DND-41 (cell line): ENCODE data around the gene CFAP97D2.
"Not testable (repeated sequence)": the region's sequence is repeated elsewhere in the genome, so short reads cannot be mapped to it uniquely, and the experiment has no call there.

Source experiments
- ATAC-seq: fragments of 200-7000 bp; cut with Tn5 transposase; 3 replicates; pipeline ENCODE4 v1.9.1; 2021; ENCODE audit warnings: low read depth; ENCODE audit not compliant: insufficient read depth
- DNase-seq: peaks from one replicate; pipeline ENCODE4 v3.0.0-alpha.2; 2020
- H2AFZ ChIP-seq: 2 replicates; pipeline ENCODE4 v1.6.0; 2012; ENCODE audit warnings: low read depth, low read length
- H3K27ac ChIP-seq: 2 replicates; pipeline ENCODE4 v1.5.1; 2012; ENCODE audit warnings: low read length, inconsistent platforms
- H3K27me3 ChIP-seq: fragments of 200-600 bp; sonication (generic); 2 replicates; pipeline ENCODE4 v1.6.0; 2012; ENCODE audit warnings: low read length, mild to moderate bottlenecking, inconsistent platforms; ENCODE audit not compliant: insufficient read depth, poor library complexity
- H3K36me3 ChIP-seq: 2 replicates; pipeline ENCODE4 v1.5.1; 2012; ENCODE audit warnings: low read length, inconsistent platforms; ENCODE audit not compliant: insufficient read depth
- H3K4me1 ChIP-seq: 2 replicates; pipeline ENCODE4 v1.5.1; 2012; ENCODE audit warnings: mild to moderate bottlenecking, low read length; ENCODE audit not compliant: insufficient read depth
- H3K4me2 ChIP-seq: 2 replicates; pipeline ENCODE4 v1.6.0; 2012; ENCODE audit warnings: mild to moderate bottlenecking, moderate library complexity, low read length, inconsistent platforms; ENCODE audit not compliant: insufficient read depth
- H3K4me3 ChIP-seq, 2 experiments: fragments of 200-600 bp in 1 of 2; shearing (Covaris generic) in 1 of 2; 2 replicates each; pipeline ENCODE4 v1.5.1; 2012 to 2016; ENCODE audit warnings: inconsistent platforms in 2 of 2, low read length in 2 of 2, mild to moderate bottlenecking in 2 of 2, low read depth in 1 of 2, moderate library complexity in 1 of 2
- H3K79me2 ChIP-seq: 2 replicates; pipeline ENCODE4 v1.6.0; 2012; ENCODE audit warnings: low read length, inconsistent platforms; ENCODE audit not compliant: insufficient read depth
- H3K9ac ChIP-seq: 2 replicates; pipeline ENCODE4 v1.6.0; 2012; ENCODE audit warnings: low read depth, mild to moderate bottlenecking, inconsistent platforms, low read length, moderate library complexity
- H3K9me3 ChIP-seq: 2 replicates; pipeline ENCODE4 v1.5.1; 2012; ENCODE audit warnings: low read length, moderate library complexity, mild to moderate bottlenecking, inconsistent platforms; ENCODE audit not compliant: insufficient read depth, severe bottlenecking
- H4K20me1 ChIP-seq: 2 replicates; pipeline ENCODE4 v1.6.0; 2012; ENCODE audit warnings: low read length; ENCODE audit not compliant: insufficient read depth
- CTCF ChIP-seq: IDR thresholded peaks from 2 replicates; pipeline ENCODE4 v1.5.1; 2012; ENCODE audit warnings: borderline replicate concordance, low read length, moderate library complexity, mild to moderate bottlenecking; ENCODE audit not compliant: poor library complexity, severe bottlenecking; ENCODE audit errors: extremely low read depth
- EZH2 ChIP-seq: IDR thresholded peaks from 3 replicates; pipeline ENCODE4 v1.6.1; 2012; ENCODE audit warnings: borderline replicate concordance, low read depth, mild to moderate bottlenecking, moderate library complexity, low read length, inconsistent platforms; ENCODE audit not compliant: severe bottlenecking

CFAP97D2 gene

GRCh38 chr13:114198556-114198955, 19.5 kb downstream of the CFAP97D2 start:
- no peak for ATAC-seq
- no peak overlapping the region for H3K27ac ChIP-seq
- peaks cover 23% of the 10 kb centered on the region for H3K4me1 ChIP-seq
- H3K4me3 ChIP-seq = no peak overlapping the region
- no peaks in the 10 kb centered on the region for H3K9me3 ChIP-seq
- no peaks in the 10 kb centered on the region for H3K36me3 ChIP-seq
- no peaks in the 10 kb centered on the region for H3K27me3 ChIP-seq
- no peaks in the 10 kb centered on the region for H3K79me2 ChIP-seq
- no peaks in the 10 kb centered on the region for H4K20me1 ChIP-seq
- no peak for TF ChIP-seq CTCF
- TF ChIP-seq EZH2 = no peak
- H3K4me2 ChIP-seq = no peak overlapping the region
- no peak overlapping the region for H3K9ac ChIP-seq
- no peak for DNase-seq
- no peak overlapping the region for H2AFZ ChIP-seq

- not testable (repeated sequence) for H2AFZ ChIP-seq, H4K20me1 ChIP-seq, H3K36me3 ChIP-seq, DNase-seq, H3K9me3 ChIP-seq, H3K9ac ChIP-seq, H3K79me2 ChIP-seq, H3K27me3 ChIP-seq, H3K4me2 ChIP-seq, H3K4me3 ChIP-seq, ATAC-seq, H3K27ac ChIP-seq
- peaks cover 31% of the 10 kb centered on the region for H3K4me1 ChIP-seq
Measured at GRCh38 chr13:114199526-114199925, 20.5 kb downstream of the CFAP97D2 start.

GRCh38 chr13:114199954-114200353, 20.9 kb downstream of the CFAP97D2 start:
- no peak overlapping the region for H3K4me2 ChIP-seq
- H2AFZ ChIP-seq = no peak overlapping the region
- peaks cover 31% of the 10 kb centered on the region for H3K4me1 ChIP-seq
- no peak overlapping the region for H3K4me3 ChIP-seq
- no peaks in the 10 kb centered on the region for H3K9me3 ChIP-seq
- no peaks in the 10 kb centered on the region for H3K36me3 ChIP-seq
- H4K20me1 ChIP-seq = no peaks in the 10 kb centered on the region
- no peaks in the 10 kb centered on the region for H3K79me2 ChIP-seq
- H3K27ac ChIP-seq = no peak overlapping the region
- TF ChIP-seq CTCF (no peak), EZH2 (no peak)
- H3K9ac ChIP-seq = no peak overlapping the region
- DNase-seq (no peak), ATAC-seq (no peak)
- H3K27me3 ChIP-seq = no peaks in the 10 kb centered on the region

- H3K79me2 ChIP-seq = no peaks in the 10 kb centered on the region
- no peaks in the 10 kb centered on the region for H3K36me3 ChIP-seq
- TF ChIP-seq EZH2 (no peak), CTCF (no peak)
- no peak overlapping the region for H3K9ac ChIP-seq
- peaks cover 31% of the 10 kb centered on the region for H3K4me1 ChIP-seq
- no peak overlapping the region for H3K27ac ChIP-seq
- ATAC-seq (no peak), DNase-seq (no peak)
- H3K4me3 ChIP-seq = no peak overlapping the region
- H3K27me3 ChIP-seq = no peaks in the 10 kb centered on the region
- no peaks in the 10 kb centered on the region for H4K20me1 ChIP-seq
- H2AFZ ChIP-seq = no peak overlapping the region
- no peak overlapping the region for H3K4me2 ChIP-seq
- no peaks in the 10 kb centered on the region for H3K9me3 ChIP-seq
Measured at GRCh38 chr13:114200399-114200911, 21.4 kb downstream of the CFAP97D2 start.
